EH (cell line): ENCODE measurements around the gene TFRC.
"Not testable (repeated sequence)": the region's sequence is repeated elsewhere in the genome, so short reads cannot be mapped to it uniquely, and the experiment has no call there.

Experiments used
- DNase-seq: peaks from one replicate; pipeline ENCODE4 v3.0.0-alpha.2; 2015; ENCODE audit warnings: low read depth

Gene TFRC

GRCh38 chr3:196048922-196049598, 32.8 kb downstream of the TFRC start:
- DNase-seq: no peak

- DNase-seq: no peak
Measured at GRCh38 chr3:196047391-196048030, 34.4 kb downstream of the TFRC start.

GRCh38 chr3:196044513-196044912, 37.4 kb downstream of the TFRC start:
- DNase-seq: no peak

- DNase-seq: no peak
Measured at GRCh38 chr3:196042673-196043072, 39.2 kb downstream of the TFRC start.

- no peak for DNase-seq
Measured at GRCh38 chr3:196039359-196039758, 42.5 kb downstream of the TFRC start.

- DNase-seq: peak; percentile 37
Measured at GRCh38 chr3:196026059-196026458, 55.8 kb downstream of the TFRC start.

GRCh38 chr3:196024968-196025367, 56.9 kb downstream of the TFRC start:
- no peak for DNase-seq

GRCh38 chr3:196023947-196024346, 57.9 kb downstream of the TFRC start:
- no peak for DNase-seq

- DNase-seq: not testable (repeated sequence)
Measured at GRCh38 chr3:196022499-196022878, 59.4 kb downstream of the TFRC start.

GRCh38 chr3:196020373-196020772, 61.5 kb downstream of the TFRC start:
- no peak for DNase-seq

- peak; percentile 11 for DNase-seq
Measured at GRCh38 chr3:196019576-196019975, 62.3 kb downstream of the TFRC start.

GRCh38 chr3:196018159-196018558, 63.7 kb downstream of the TFRC start:
- not testable (repeated sequence) for DNase-seq

- peak; percentile 60 for DNase-seq
Measured at GRCh38 chr3:196016485-196016884, 65.4 kb downstream of the TFRC start.

GRCh38 chr3:196016059-196016458, 65.8 kb downstream of the TFRC start:
- no peak for DNase-seq

- DNase-seq: no peak
Measured at GRCh38 chr3:196013587-196014487, 68.1 kb downstream of the TFRC start.

GRCh38 chr3:196012941-196013476, 68.9 kb downstream of the TFRC start:
- DNase-seq: no peak

GRCh38 chr3:196012481-196012880, 69.4 kb downstream of the TFRC start:
- peak; percentile 49 for DNase-seq

GRCh38 chr3:196009456-196009855, 72.4 kb downstream of the TFRC start:
- DNase-seq: no peak

- no peak for DNase-seq
Measured at GRCh38 chr3:196008929-196009328, 73.0 kb downstream of the TFRC start.

GRCh38 chr3:196008387-196008786, 73.5 kb downstream of the TFRC start:
- DNase-seq: no peak

- no peak for DNase-seq
Measured at GRCh38 chr3:196007744-196008335, 74.0 kb downstream of the TFRC start.

GRCh38 chr3:196005338-196005737, 76.6 kb downstream of the TFRC start:
- not testable (repeated sequence) for DNase-seq
